ENCODE data around the gene LYL1. TPM values are rescaled to one million over a fixed set of nuclear protein-coding genes. Genes with fewer than 3 reads are reported as not detected.
A peak's percentile ranks its signal among the peaks of the same experiment; 100 is the strongest.

Gene LYL1
- total and polyA plus RNA-seq, 8 donors = 5.3 to 32.9 (median 9.9) TPM

DNA sequence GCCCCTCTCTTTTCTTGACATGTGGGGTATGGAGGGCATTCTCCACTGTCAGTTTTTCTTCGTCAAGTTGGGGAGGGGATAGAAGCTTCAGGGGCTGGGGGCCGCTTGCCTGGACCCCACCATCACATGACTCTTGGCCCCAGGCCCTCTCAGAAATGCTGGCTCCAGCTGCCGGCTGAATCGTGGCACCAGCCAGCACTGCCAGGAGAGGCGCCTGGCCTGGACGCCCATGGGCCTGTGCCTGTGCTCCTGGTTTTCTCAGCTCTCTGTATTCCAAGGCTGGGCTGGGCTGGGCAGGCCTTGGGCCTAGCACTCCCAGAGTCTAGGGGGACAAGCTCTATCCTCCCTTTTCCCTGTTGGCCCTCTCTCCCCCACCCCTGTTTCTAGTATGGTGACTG, 38.6 kb downstream of the LYL1 start:
- intact Hi-C loops (cut with DNase I) = loop anchor here in 1 of 2 donors (5.0 kb wide), 1 partner anchor 82 kb away; no protein-coding TSS in a partner anchor
- Histone ChIP-seq H3K27ac (peak overlapping the region in 1 of 2 donors; percentile 37), H3K9me3 (no peaks in the 10 kb centered on the region), H3K36me3 (no peaks in the 10 kb centered on the region), H3K27me3 (peaks cover 0 to 11% of the 10 kb centered on the region in 2 donors), H3K4me3 (no peak overlapping the region), H3K4me1 (peaks cover 26 to 65% of the 10 kb centered on the region in 2 donors)
- DNase-seq = no peak
- TF ChIP-seq, protein P1, sequence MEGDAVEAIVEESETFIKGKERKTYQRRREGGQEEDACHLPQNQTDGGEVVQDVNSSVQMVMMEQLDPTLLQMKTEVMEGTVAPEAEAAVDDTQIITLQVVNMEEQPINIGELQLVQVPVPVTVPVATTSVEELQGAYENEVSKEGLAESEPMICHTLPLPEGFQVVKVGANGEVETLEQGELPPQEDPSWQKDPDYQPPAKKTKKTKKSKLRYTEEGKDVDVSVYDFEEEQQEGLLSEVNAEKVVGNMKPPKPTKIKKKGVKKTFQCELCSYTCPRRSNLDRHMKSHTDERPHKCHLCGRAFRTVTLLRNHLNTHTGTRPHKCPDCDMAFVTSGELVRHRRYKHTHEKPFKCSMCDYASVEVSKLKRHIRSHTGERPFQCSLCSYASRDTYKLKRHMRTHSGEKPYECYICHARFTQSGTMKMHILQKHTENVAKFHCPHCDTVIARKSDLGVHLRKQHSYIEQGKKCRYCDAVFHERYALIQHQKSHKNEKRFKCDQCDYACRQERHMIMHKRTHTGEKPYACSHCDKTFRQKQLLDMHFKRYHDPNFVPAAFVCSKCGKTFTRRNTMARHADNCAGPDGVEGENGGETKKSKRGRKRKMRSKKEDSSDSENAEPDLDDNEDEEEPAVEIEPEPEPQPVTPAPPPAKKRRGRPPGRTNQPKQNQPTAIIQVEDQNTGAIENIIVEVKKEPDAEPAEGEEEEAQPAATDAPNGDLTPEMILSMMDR (IDR thresholded peaks at IDR 0.05) = no peak
- ATAC-seq = no peak

- no peak for ATAC-seq
Measured at GRCh38 chr19:13063461-13064091, 39.1 kb downstream of the LYL1 start.

DNA sequence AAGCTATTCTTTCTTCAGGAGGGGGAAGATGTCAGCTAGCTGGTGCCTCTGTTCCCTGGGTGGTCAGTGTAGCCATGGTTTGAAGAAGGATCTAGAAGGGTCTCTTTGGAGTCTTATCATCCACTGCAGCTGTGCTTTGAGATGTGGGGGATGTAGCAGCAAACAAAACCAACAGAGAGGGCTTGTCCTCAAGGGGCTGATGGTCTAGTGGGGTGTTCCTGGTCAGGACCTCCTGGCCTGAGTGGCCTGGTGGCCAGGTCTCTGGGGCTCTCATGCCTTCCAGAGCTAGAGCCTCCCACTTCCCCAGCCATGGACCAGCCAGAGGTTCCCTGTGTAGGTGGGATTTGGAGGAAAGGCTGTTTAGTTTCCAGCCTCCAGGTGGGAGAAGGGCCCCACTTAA, 40.3 kb downstream of the LYL1 start:
- intact Hi-C loops (cut with DNase I) = loop anchor here in 1 of 2 donors (5.0 kb wide), 1 partner anchor 80 kb away; no protein-coding TSS in a partner anchor
- no peak for ATAC-seq
- Histone ChIP-seq H3K27me3 (peaks cover 0 to 11% of the 10 kb centered on the region in 2 donors), H3K36me3 (no peaks in the 10 kb centered on the region), H3K4me3 (no peak overlapping the region), H3K9me3 (no peaks in the 10 kb centered on the region), H3K27ac (no peak overlapping the region), H3K4me1 (peaks cover 42 to 72% of the 10 kb centered on the region in 2 donors)
- TF ChIP-seq, protein P1 (IDR thresholded peaks at IDR 0.05) = no peak
- no peak for DNase-seq

More at GRCh38 chr19:13063461-13064091, 39.1 kb downstream of the LYL1 start:
- Histone ChIP-seq H3K27me3 (peaks cover 0 to 11% of the 10 kb centered on the region in 2 donors), H3K4me1 (peaks cover 30 to 68% of the 10 kb centered on the region in 2 donors), H3K9me3 (no peaks in the 10 kb centered on the region), H3K4me3 (no peak overlapping the region), H3K27ac (peak overlapping the region in 1 of 2 donors; percentile 37), H3K36me3 (no peaks in the 10 kb centered on the region)
- intact Hi-C loops (cut with DNase I) = loop anchor here in 1 of 2 donors (5.0 kb wide), 1 partner anchor 81 kb away; no protein-coding TSS in a partner anchor
- DNase-seq = no peak
- TF ChIP-seq, protein P1 (IDR thresholded peaks at IDR 0.05) = no peak

DNA sequence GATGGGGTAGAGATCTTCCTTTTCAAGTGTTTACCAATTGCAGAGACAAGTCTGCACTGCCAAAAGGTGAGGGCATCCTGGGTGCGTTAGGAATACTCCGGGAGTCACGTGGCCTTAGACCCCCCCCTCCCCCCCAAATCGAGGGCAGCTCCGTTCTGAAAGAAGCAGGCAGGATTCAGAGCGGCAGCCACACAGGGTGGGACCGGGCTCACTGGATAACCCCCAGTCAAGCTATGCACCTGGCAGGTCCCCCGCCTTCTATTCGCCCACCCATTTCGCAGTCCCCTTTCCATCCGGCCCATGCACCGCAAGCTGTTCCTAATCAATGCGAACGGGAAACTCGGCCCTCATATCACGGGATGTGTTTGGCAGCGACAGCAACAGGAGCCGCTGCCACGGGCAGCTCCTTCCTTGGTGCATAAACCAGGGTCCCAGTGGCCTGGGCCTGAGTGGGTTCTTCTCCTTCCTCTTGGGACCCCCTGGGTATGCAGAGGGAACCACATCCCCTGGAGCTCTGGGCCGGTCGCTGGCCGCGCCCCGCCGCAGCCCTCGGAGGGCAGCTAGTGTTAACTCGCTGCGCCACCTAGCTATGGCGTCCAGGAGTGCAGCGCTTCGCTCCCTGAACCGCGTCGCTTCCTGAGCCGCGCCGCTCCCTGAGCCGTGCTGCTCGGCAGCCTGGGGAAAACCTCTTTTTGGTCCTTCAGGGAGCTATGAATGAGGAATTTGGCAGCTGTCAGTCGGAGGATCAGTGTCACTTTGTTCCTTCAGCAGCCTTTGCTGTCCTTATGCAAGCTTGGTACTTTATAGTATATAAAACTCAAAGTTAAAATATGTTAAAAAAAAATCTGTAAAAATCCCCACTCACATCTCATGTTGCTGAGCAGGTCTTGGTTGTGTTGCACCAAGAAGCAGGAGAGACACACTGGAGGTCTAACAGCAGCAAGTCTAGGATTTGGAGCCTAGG, 41.4 kb downstream of the LYL1 start:
- peaks cover 53 to 75% of the 10 kb centered on the region in 2 donors for H3K4me1 ChIP-seq
- H3K36me3 ChIP-seq = no peaks in the 10 kb centered on the region
- DNase-seq (peak; percentile 84 to 96 (median 88)), ATAC-seq (peak; percentile 92)
- intact Hi-C loops (cut with DNase I) = loop anchor here in 1 of 2 donors (5.0 kb wide), 1 partner anchor 79 kb away; no protein-coding TSS in a partner anchor
- TF ChIP-seq, protein P1 (IDR thresholded peaks at IDR 0.05) = peak; percentile 95 to 97
- H3K27me3 ChIP-seq = peaks cover 0 to 11% of the 10 kb centered on the region in 2 donors
- H3K4me3 ChIP-seq = peak overlapping the region in 1 of 2 donors; percentile 34
- H3K27ac ChIP-seq = peak overlapping the region; percentile 61 to 86
- H3K9me3 ChIP-seq = no peaks in the 10 kb centered on the region

Measured in left lung (tissue), 10 donors.